GM18858 (cell line): Measurements from ENCODE around the gene GRN.
"Not testable (repeated sequence)": the region's sequence is repeated elsewhere in the genome, so short reads cannot be mapped to it uniquely, and the experiment has no call there.

Source experiments
- ATAC-seq: cut with Tn5 transposase; IDR thresholded peaks from one replicate; pipeline ENCODE4 v1.9.1; 2021; ENCODE audit not compliant: unreplicated experiment

Gene GRN

GRCh38 chr17:44360826-44361225 lies 15.7 kb downstream of the GRN start:
- ATAC-seq: no peak

- ATAC-seq: no peak
These were observed 16.5 kb downstream of the GRN start for GRCh38 chr17:44361292-44362260.

GRCh38 chr17:44362459-44362948 lies 17.4 kb downstream of the GRN start:
- ATAC-seq: no peak

DNA sequence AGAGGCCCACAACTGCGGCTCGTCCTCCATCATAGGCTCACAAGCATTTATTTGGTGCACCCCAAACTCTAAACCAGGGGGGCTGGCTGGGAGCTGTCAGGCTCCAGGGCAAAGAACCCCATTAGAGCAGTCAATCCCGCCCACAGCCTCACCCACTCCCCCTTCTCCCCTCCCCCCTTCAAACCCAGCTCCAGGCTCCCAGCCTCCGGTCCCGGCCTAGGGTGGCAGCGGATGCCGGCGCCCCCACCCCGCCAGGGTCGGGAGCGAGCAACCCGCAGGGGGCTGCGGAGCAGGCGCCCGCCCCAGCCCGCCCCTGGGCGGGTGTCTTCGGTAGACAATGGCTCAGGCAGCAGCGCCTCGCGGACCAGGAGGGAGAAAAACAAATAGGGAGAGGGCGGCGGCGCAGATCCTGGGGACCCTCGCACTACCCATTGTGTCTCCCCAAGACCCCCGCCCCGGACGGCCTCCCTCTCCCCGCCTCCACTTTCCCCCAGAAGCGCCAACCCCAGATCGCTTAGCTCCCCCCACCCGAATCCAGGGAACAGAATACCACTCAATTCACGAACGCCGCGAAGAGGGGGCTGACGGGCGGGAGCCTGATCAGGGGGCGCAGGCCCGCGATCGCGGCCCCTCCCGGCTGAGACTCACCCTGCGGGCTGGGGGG lies 18.0 kb downstream of the GRN start:
- no peak for ATAC-seq

GRCh38 chr17:44363613-44364159 lies 18.6 kb downstream of the GRN start, which contains the start of gene FAM171A2:
TSS of gene FAM171A2 (minus strand) at chr17:44363853. CDS start at chr17:44363714, 139 bp downstream.
- peak; percentile 37 for ATAC-seq

DNA sequence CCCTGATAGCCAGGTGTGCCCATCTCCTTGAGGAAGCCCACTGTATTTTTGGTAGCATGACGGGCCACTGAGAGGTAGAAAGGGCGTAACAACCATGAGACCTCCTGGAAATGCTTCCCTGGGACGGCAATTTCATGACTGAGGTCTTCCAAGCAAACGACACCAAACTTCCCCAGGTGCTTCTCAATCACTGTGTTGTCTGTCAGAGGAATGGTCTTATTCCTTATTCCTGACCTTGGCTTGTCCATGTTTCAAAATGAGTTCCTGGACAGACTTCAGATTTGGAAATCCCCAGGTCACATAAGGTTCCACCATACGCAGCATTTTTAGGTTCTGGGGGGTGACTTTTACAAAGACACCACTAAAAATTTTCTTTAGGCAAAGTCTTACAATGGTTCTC lies 19.9 kb downstream of the GRN start:
- not testable (repeated sequence) for ATAC-seq

DNA sequence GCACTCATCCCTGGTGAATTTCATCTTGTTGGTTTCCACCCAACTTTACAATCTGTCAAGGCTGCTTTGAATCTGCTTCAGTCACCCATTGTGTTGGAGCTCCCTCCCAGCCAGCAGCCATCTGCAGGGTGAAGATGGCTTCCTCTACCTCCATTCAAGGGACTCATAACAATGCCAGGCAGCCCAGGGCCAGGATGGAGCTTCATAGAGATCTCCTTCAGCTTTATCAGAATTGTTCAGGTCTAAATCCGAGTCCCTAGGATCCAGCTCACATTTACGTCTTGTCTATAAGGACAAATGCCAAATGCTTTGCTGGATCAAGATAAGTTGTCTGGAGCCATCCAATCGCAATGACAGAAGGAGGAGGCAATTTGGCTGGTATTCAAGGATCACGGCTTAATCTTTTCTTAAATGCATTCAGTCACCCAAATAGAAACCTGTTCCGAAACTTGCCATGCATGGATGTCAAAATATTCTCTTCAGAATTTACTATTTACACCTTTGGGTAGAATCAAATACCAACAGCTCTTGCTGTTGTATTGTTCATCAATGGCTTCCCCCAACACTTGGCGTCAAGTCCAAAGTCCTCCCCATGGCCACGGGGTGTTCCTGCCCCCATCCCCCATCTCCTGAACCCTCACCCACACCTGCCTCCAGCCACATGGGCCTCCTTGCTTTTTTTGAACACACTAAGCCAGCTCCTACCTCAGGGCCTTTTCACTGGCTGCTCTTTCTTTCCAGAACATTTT lies 22.3 kb downstream of the GRN start:
- no peak for ATAC-seq

- not testable (repeated sequence) for ATAC-seq
These were observed 23.5 kb downstream of the GRN start for GRCh38 chr17:44368391-44369243.

- ATAC-seq: not testable (repeated sequence)
These were observed 24.4 kb downstream of the GRN start for GRCh38 chr17:44369414-44370023.

DNA sequence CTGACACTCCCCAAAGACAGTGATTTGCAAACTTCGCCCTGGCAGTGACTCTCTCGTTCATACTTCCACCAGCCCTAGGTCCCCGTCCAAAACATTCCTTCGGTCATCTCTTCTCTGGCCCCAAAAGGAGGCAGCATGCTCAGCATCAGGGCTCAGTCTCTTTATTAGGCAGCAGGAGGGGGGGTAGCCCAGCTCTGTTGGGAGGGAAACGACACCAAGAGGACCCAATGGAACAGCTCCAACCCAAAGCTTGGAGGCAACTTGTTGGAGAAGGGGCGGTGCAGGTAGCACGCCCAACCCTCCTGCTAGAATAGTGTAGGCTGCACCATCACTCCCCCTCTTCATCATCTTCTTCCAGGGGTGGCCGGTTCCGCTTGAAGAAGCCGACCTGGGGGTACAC lies 26.9 kb downstream of the GRN start:
- no peak for ATAC-seq

- ATAC-seq: no peak
These were observed 29.4 kb downstream of the GRN start for GRCh38 chr17:44374306-44375195.

GRCh38 chr17:44375196-44376017 lies 30.3 kb downstream of the GRN start:
- no peak for ATAC-seq

GRCh38 chr17:44376124-44376523 lies 31.0 kb downstream of the GRN start:
- ATAC-seq: no peak

DNA sequence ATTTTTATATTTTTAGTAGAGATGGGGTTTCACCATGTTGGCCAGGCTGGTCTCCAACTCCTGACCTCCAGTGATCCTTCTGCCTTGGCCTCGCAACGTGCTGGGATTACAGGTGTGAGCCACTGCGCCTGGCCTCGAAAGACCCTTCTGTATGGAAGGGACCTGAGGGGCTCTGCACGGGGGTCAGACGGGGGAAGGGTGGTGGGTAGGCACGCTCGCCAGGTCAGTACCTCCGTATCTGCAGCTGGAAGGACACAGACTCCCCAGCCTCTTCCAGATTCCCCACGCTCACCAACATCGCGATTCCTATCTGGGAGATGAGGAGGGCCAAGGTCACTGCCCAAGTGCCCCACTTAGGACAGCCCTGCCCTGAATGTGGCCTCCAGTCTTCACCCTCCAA lies 31.7 kb downstream of the GRN start:
- no peak for ATAC-seq

DNA sequence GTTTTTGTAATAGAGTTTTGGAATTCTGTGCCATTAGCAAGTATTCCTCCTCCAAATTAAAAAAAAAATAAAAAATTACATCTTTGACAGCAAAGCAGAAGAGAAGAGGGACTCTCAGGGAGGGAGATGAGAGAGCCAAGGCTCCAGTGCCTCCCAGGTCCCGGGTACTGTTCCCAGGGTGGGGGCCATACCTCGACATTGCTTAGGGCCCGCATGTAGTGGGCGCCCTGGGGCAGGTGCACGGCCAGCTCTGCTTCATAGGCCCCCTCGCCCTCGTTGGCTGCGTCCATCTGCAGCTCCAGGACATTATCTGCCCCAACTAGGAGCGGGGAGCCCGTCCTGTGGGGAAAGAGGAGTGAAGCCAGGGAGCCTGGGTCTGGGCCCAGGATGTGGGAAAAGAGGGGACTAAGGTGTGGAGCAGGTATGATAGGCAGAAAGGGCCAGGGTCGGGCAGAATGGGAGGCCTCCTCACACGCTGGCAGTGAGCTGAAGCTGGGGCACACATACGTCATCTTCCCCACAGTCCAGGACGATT lies 33.1 kb downstream of the GRN start:
- ATAC-seq: no peak

DNA sequence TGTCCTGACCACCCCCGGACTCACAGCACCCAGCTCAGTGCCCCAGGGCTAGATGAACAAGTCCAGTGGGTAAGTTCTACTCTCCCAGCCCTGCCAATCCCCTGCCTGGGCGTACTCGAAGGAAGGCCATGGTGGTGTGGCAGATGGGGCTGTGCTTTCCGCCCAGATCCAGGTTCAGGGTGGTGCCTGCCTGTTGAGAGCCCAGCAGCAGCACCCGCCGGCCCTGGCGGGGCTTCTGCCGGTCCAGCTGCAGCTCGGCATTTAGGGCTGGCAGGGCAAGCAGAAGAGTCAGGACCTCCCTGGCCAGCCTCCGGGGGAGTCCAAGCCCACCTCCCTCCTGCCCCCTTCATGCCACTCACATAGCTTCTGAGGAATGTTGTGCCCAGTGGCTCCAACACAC lies 34.8 kb downstream of the GRN start:
- no peak for ATAC-seq

- ATAC-seq: no peak
These were observed 35.7 kb downstream of the GRN start for GRCh38 chr17:44380767-44381166.
